ENCODE data around the gene HTATIP2.

HTATIP2 gene

DNA sequence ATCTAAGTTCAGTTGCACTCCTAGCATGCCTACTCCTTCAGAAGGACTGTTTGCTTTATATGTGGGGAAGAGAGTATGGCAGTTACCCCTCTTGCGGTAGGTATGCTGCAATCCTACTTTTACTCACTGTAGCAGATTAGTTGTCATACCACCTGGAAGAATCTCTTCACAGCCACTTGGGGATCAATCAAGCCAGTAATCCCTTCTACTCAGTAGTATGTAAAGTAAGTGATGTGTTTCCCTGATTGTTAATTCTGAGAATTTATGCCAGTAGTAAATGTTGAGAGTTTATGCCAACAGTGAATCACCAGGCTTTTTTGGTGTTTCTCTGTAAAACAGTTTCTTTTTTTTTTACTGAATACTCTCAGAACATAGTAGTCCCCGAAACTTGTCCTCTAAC lies 58.4 kb downstream of the HTATIP2 start:
- no peaks in the 10 kb centered on the region for H3K36me3 ChIP-seq (ENCODE audit: control insufficient read depth, insufficient read depth, low read length)
- H3K27me3 ChIP-seq (ENCODE audit: control insufficient read depth, insufficient read depth, low read length) = no peaks in the 10 kb centered on the region
- H3K4me3 ChIP-seq (ENCODE audit: low read length) = no peak overlapping the region
- no peak overlapping the region for H3K27ac ChIP-seq (ENCODE audit: low read depth, low read length)
- no peak overlapping the region for H3K9ac ChIP-seq (ENCODE audit: low read length)
- no peaks in the 10 kb centered on the region for H3K4me1 ChIP-seq (ENCODE audit: control insufficient read depth, insufficient read depth, low read length)

DNA sequence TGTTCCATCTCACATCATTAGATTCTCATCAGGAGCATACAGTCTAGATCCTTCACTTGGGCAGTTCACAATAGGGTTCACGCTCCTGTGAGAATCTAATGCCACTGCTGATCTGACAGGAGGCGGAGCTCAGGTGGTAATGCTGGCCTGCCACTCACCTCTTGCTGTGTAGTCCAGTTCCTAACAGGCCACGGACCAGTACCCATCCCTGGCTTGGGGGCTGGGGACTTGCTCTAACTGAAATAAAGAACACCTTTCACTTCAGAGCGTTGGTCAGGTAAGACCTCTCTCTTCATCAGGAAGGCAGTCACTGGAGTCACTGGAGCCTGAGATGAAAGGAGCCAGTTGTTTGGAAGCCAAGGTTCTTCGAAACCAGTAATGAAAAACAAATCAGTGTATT lies 65.7 kb downstream of the HTATIP2 start:
- Histone ChIP-seq H3K4me3 (ENCODE audit: low read length) (no peak overlapping the region), H3K36me3 (ENCODE audit: control insufficient read depth, insufficient read depth, low read length) (no peaks in the 10 kb centered on the region), H3K4me1 (ENCODE audit: control insufficient read depth, insufficient read depth, low read length) (no peaks in the 10 kb centered on the region), H3K27ac (ENCODE audit: low read depth, low read length) (no peak overlapping the region), H3K27me3 (ENCODE audit: control insufficient read depth, insufficient read depth, low read length) (no peaks in the 10 kb centered on the region), H3K9ac (ENCODE audit: low read length) (no peak overlapping the region)
